Measurements from ENCODE around the gene AGXT.

AGXT gene

GRCh38 chr2:240873805-240874714 lies 5.4 kb downstream of the AGXT start:
- no peaks in the 10 kb centered on the region for H3K4me1 ChIP-seq (ENCODE audit: low read depth, poor library complexity, severe bottlenecking)
- TF ChIP-seq, protein P1, sequence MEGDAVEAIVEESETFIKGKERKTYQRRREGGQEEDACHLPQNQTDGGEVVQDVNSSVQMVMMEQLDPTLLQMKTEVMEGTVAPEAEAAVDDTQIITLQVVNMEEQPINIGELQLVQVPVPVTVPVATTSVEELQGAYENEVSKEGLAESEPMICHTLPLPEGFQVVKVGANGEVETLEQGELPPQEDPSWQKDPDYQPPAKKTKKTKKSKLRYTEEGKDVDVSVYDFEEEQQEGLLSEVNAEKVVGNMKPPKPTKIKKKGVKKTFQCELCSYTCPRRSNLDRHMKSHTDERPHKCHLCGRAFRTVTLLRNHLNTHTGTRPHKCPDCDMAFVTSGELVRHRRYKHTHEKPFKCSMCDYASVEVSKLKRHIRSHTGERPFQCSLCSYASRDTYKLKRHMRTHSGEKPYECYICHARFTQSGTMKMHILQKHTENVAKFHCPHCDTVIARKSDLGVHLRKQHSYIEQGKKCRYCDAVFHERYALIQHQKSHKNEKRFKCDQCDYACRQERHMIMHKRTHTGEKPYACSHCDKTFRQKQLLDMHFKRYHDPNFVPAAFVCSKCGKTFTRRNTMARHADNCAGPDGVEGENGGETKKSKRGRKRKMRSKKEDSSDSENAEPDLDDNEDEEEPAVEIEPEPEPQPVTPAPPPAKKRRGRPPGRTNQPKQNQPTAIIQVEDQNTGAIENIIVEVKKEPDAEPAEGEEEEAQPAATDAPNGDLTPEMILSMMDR (conservative IDR thresholded peaks at IDR 0.05; ENCODE audit: low read depth, low read length), result no peak
- no peaks in the 10 kb centered on the region for H4K20me1 ChIP-seq (ENCODE audit: insufficient read depth)
- H3K27ac ChIP-seq, result no peak overlapping the region
- no peaks in the 10 kb centered on the region for H3K79me2 ChIP-seq (ENCODE audit: insufficient read depth, low read depth)
- H2AFZ ChIP-seq (ENCODE audit: low read depth), result no peak overlapping the region
- no peaks in the 10 kb centered on the region for H3K36me3 ChIP-seq (ENCODE audit: insufficient read depth)
- H3K27me3 ChIP-seq (ENCODE audit: insufficient read depth, low read depth), result peaks cover 14% of the 10 kb centered on the region; the same call in 1 of the 2 replicates
- no peak overlapping the region for H3K9ac ChIP-seq
- no peak overlapping the region for H3K4me3 ChIP-seq (IDR thresholded peaks at IDR 0.05; ENCODE audit: insufficient read depth, low read depth, low read length)
- no peak overlapping the region for H3K4me2 ChIP-seq

- Histone ChIP-seq H3K4me2 (no peak overlapping the region), H3K9ac (no peak overlapping the region), H3K27me3 (ENCODE audit: insufficient read depth, low read depth) (peaks cover 16% of the 10 kb centered on the region; the same call in 1 of the 2 replicates), H2AFZ (ENCODE audit: low read depth) (no peak overlapping the region), H4K20me1 (ENCODE audit: insufficient read depth) (no peaks in the 10 kb centered on the region), H3K27ac (no peak overlapping the region), H3K4me3 (IDR thresholded peaks at IDR 0.05; ENCODE audit: insufficient read depth, low read depth, low read length) (no peak overlapping the region), H3K4me1 (ENCODE audit: low read depth, poor library complexity, severe bottlenecking) (no peaks in the 10 kb centered on the region), H3K36me3 (ENCODE audit: insufficient read depth) (no peaks in the 10 kb centered on the region), H3K79me2 (ENCODE audit: insufficient read depth, low read depth) (no peaks in the 10 kb centered on the region)
- TF ChIP-seq, protein P1 (conservative IDR thresholded peaks at IDR 0.05; ENCODE audit: low read depth, low read length), result no peak
Observed at GRCh38 chr2:240874715-240875227, 6.1 kb downstream of the AGXT start.

DNA sequence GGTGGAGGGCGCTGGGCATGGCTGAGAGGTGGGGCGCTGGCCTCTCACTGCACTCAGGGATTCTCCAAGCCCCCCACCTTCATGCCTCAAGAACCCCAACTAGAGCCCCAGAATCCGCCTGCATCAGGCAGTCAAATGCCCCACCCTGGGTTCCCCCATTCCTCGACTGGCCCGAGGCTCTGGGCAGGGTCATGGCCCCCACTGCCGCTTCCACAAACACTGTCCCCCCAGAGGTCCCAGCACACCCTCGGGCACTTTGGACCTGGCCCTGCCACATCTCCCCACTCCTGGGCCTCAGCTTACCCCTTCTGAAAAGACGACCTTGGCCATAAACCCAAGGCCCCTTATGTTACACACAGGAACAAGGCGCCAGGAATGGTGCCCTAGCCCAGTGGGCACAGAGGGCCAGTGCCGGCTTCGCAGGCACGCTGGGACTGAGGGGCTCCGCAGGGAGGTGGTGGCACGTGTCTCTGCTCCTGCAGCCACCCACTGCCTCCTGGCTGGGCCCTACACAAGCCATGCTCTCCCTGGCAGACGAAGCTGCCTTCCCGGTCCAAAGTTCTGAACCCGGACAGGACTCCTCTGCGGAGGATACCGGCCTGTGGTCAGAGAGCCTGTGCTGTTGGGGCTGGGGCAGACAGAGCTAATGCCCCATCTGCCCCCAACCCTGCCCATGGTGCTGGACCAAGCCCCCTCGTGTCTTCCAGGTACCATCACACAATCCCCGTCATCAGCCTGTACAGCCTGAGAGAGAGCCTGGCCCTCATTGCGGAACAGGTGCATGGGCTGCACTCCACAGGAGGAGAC lies 6.8 kb downstream of the AGXT start:
- TF ChIP-seq, protein P1 (conservative IDR thresholded peaks at IDR 0.05; ENCODE audit: low read depth, low read length), result no peak
- no peaks in the 10 kb centered on the region for H4K20me1 ChIP-seq (ENCODE audit: insufficient read depth)
- no peaks in the 10 kb centered on the region for H3K36me3 ChIP-seq (ENCODE audit: insufficient read depth)
- no peak overlapping the region for H3K4me2 ChIP-seq
- H3K27ac ChIP-seq, result no peak overlapping the region
- H3K79me2 ChIP-seq (ENCODE audit: insufficient read depth, low read depth), result no peaks in the 10 kb centered on the region
- no peak overlapping the region for H2AFZ ChIP-seq (ENCODE audit: low read depth)
- peaks cover 22% of the 10 kb centered on the region; the same call in 1 of the 2 replicates for H3K27me3 ChIP-seq (ENCODE audit: insufficient read depth, low read depth)
- no peaks in the 10 kb centered on the region for H3K4me1 ChIP-seq (ENCODE audit: low read depth, poor library complexity, severe bottlenecking)
- H3K4me3 ChIP-seq (IDR thresholded peaks at IDR 0.05; ENCODE audit: insufficient read depth, low read depth, low read length), result no peak overlapping the region
- H3K9ac ChIP-seq, result no peak overlapping the region

- peaks cover 27% of the 10 kb centered on the region for H3K27me3 ChIP-seq (ENCODE audit: insufficient read depth, low read depth)
- H3K4me1 ChIP-seq (ENCODE audit: low read depth, poor library complexity, severe bottlenecking), result no peaks in the 10 kb centered on the region
- no peak overlapping the region for H3K4me2 ChIP-seq
- no peak overlapping the region for H3K27ac ChIP-seq
- no peaks in the 10 kb centered on the region for H3K36me3 ChIP-seq (ENCODE audit: insufficient read depth)
- no peaks in the 10 kb centered on the region for H4K20me1 ChIP-seq (ENCODE audit: insufficient read depth)
- no peak overlapping the region for H3K4me3 ChIP-seq (IDR thresholded peaks at IDR 0.05; ENCODE audit: insufficient read depth, low read depth, low read length)
- H3K9ac ChIP-seq, result no peak overlapping the region
- H3K79me2 ChIP-seq (ENCODE audit: insufficient read depth, low read depth), result no peaks in the 10 kb centered on the region
- H2AFZ ChIP-seq (ENCODE audit: low read depth), result no peak overlapping the region
- TF ChIP-seq, protein P1 (conservative IDR thresholded peaks at IDR 0.05; ENCODE audit: low read depth, low read length), result no peak
Observed at GRCh38 chr2:240876035-240876474, 7.4 kb downstream of the AGXT start.

Measured in KMS-11 (cell line).